ENCODE data around the gene ANKUB1.

The ANKUB1 gene

GRCh38 chr3:149810846-149811245, 18.5 kb upstream of the ANKUB1 start:
- no peak overlapping the region for H3K27ac ChIP-seq (ENCODE audit: low read depth, low read length)
- H3K36me3 ChIP-seq (ENCODE audit: insufficient read depth, low read length) = no peaks in the 10 kb centered on the region
- no peaks in the 10 kb centered on the region for H3K27me3 ChIP-seq (ENCODE audit: insufficient read depth, low read length)
- peaks cover 21% of the 10 kb centered on the region for H3K4me1 ChIP-seq (ENCODE audit: control insufficient read depth, insufficient read depth, low read length, unreplicated experiment)
- peaks cover 22% of the 10 kb centered on the region for H3K79me2 ChIP-seq (ENCODE audit: control insufficient read depth, insufficient read depth, low read length, unreplicated experiment)
- no peak overlapping the region for H3K4me3 ChIP-seq (ENCODE audit: low read depth, low read length)
- no peak overlapping the region for H2AFZ ChIP-seq (ENCODE audit: low read length, unreplicated experiment)

GRCh38 chr3:149809699-149810098, 17.3 kb upstream of the ANKUB1 start:
- Histone ChIP-seq H2AFZ (ENCODE audit: low read length, unreplicated experiment) (no peak overlapping the region), H3K4me1 (ENCODE audit: control insufficient read depth, insufficient read depth, low read length, unreplicated experiment) (peaks cover 12% of the 10 kb centered on the region), H3K79me2 (ENCODE audit: control insufficient read depth, insufficient read depth, low read length, unreplicated experiment) (peaks cover 11% of the 10 kb centered on the region), H3K27me3 (ENCODE audit: insufficient read depth, low read length) (no peaks in the 10 kb centered on the region), H3K36me3 (ENCODE audit: insufficient read depth, low read length) (no peaks in the 10 kb centered on the region), H3K4me3 (ENCODE audit: low read depth, low read length) (no peak overlapping the region), H3K27ac (ENCODE audit: low read depth, low read length) (no peak overlapping the region)

- Histone ChIP-seq H3K4me1 (ENCODE audit: control insufficient read depth, insufficient read depth, low read length, unreplicated experiment) (peaks cover 7% of the 10 kb centered on the region), H3K4me3 (ENCODE audit: low read depth, low read length) (no peak overlapping the region), H3K27me3 (ENCODE audit: insufficient read depth, low read length) (no peaks in the 10 kb centered on the region), H2AFZ (ENCODE audit: low read length, unreplicated experiment) (peak overlapping the region; percentile 2), H3K36me3 (ENCODE audit: insufficient read depth, low read length) (no peaks in the 10 kb centered on the region), H3K27ac (ENCODE audit: low read depth, low read length) (no peak overlapping the region), H3K79me2 (ENCODE audit: control insufficient read depth, insufficient read depth, low read length, unreplicated experiment) (no peaks in the 10 kb centered on the region)
Measured at GRCh38 chr3:149808209-149808829, 16.0 kb upstream of the ANKUB1 start.

GRCh38 chr3:149806171-149806778, 13.9 kb upstream of the ANKUB1 start:
- Histone ChIP-seq H3K4me3 (ENCODE audit: low read depth, low read length) (no peak overlapping the region), H3K27me3 (ENCODE audit: insufficient read depth, low read length) (no peaks in the 10 kb centered on the region), H3K79me2 (ENCODE audit: control insufficient read depth, insufficient read depth, low read length, unreplicated experiment) (no peaks in the 10 kb centered on the region), H2AFZ (ENCODE audit: low read length, unreplicated experiment) (no peak overlapping the region), H3K4me1 (ENCODE audit: control insufficient read depth, insufficient read depth, low read length, unreplicated experiment) (no peaks in the 10 kb centered on the region), H3K27ac (ENCODE audit: low read depth, low read length) (no peak overlapping the region), H3K36me3 (ENCODE audit: insufficient read depth, low read length) (no peaks in the 10 kb centered on the region)

- H2AFZ ChIP-seq (ENCODE audit: low read length, unreplicated experiment) = no peak overlapping the region
- no peak overlapping the region for H3K4me3 ChIP-seq (ENCODE audit: low read depth, low read length)
- H3K4me1 ChIP-seq (ENCODE audit: control insufficient read depth, insufficient read depth, low read length, unreplicated experiment) = no peaks in the 10 kb centered on the region
- H3K27ac ChIP-seq (ENCODE audit: low read depth, low read length) = no peak overlapping the region
- H3K36me3 ChIP-seq (ENCODE audit: insufficient read depth, low read length) = no peaks in the 10 kb centered on the region
- H3K79me2 ChIP-seq (ENCODE audit: control insufficient read depth, insufficient read depth, low read length, unreplicated experiment) = no peaks in the 10 kb centered on the region
- H3K27me3 ChIP-seq (ENCODE audit: insufficient read depth, low read length) = no peaks in the 10 kb centered on the region
Measured at GRCh38 chr3:149801639-149802038, 9.3 kb upstream of the ANKUB1 start.

- H2AFZ ChIP-seq (ENCODE audit: low read length, unreplicated experiment) = no peak overlapping the region
- H3K27me3 ChIP-seq (ENCODE audit: insufficient read depth, low read length) = no peaks in the 10 kb centered on the region
- no peaks in the 10 kb centered on the region for H3K4me1 ChIP-seq (ENCODE audit: control insufficient read depth, insufficient read depth, low read length, unreplicated experiment)
- no peaks in the 10 kb centered on the region for H3K36me3 ChIP-seq (ENCODE audit: insufficient read depth, low read length)
- no peak overlapping the region for H3K27ac ChIP-seq (ENCODE audit: low read depth, low read length)
- no peak overlapping the region for H3K4me3 ChIP-seq (ENCODE audit: low read depth, low read length)
- no peaks in the 10 kb centered on the region for H3K79me2 ChIP-seq (ENCODE audit: control insufficient read depth, insufficient read depth, low read length, unreplicated experiment)
Measured at GRCh38 chr3:149801195-149801594, 8.8 kb upstream of the ANKUB1 start.

- Histone ChIP-seq H3K79me2 (ENCODE audit: control insufficient read depth, insufficient read depth, low read length, unreplicated experiment) (no peaks in the 10 kb centered on the region), H3K4me1 (ENCODE audit: control insufficient read depth, insufficient read depth, low read length, unreplicated experiment) (no peaks in the 10 kb centered on the region), H2AFZ (ENCODE audit: low read length, unreplicated experiment) (no peak overlapping the region), H3K27me3 (ENCODE audit: insufficient read depth, low read length) (no peaks in the 10 kb centered on the region), H3K36me3 (ENCODE audit: insufficient read depth, low read length) (no peaks in the 10 kb centered on the region), H3K4me3 (ENCODE audit: low read depth, low read length) (no peak overlapping the region), H3K27ac (ENCODE audit: low read depth, low read length) (no peak overlapping the region)
Measured at GRCh38 chr3:149800693-149801092, 8.3 kb upstream of the ANKUB1 start.

- H3K27ac ChIP-seq (ENCODE audit: low read depth, low read length) = no peak overlapping the region
- H3K36me3 ChIP-seq (ENCODE audit: insufficient read depth, low read length) = no peaks in the 10 kb centered on the region
- no peak overlapping the region for H2AFZ ChIP-seq (ENCODE audit: low read length, unreplicated experiment)
- H3K4me1 ChIP-seq (ENCODE audit: control insufficient read depth, insufficient read depth, low read length, unreplicated experiment) = no peaks in the 10 kb centered on the region
- H3K27me3 ChIP-seq (ENCODE audit: insufficient read depth, low read length) = no peaks in the 10 kb centered on the region
- H3K79me2 ChIP-seq (ENCODE audit: control insufficient read depth, insufficient read depth, low read length, unreplicated experiment) = no peaks in the 10 kb centered on the region
- no peak overlapping the region for H3K4me3 ChIP-seq (ENCODE audit: low read depth, low read length)
Measured at GRCh38 chr3:149796026-149796425, 3.7 kb upstream of the ANKUB1 start.

GRCh38 chr3:149790698-149791097, 1.7 kb downstream of the ANKUB1 start:
- Histone ChIP-seq H3K27me3 (ENCODE audit: insufficient read depth, low read length) (no peaks in the 10 kb centered on the region), H3K79me2 (ENCODE audit: control insufficient read depth, insufficient read depth, low read length, unreplicated experiment) (no peaks in the 10 kb centered on the region), H2AFZ (ENCODE audit: low read length, unreplicated experiment) (peak overlapping the region; percentile 58), H3K27ac (ENCODE audit: low read depth, low read length) (no peak overlapping the region), H3K4me1 (ENCODE audit: control insufficient read depth, insufficient read depth, low read length, unreplicated experiment) (peaks cover 9% of the 10 kb centered on the region), H3K4me3 (ENCODE audit: low read depth, low read length) (no peak overlapping the region), H3K36me3 (ENCODE audit: insufficient read depth, low read length) (no peaks in the 10 kb centered on the region)

- H3K36me3 ChIP-seq (ENCODE audit: insufficient read depth, low read length) = no peaks in the 10 kb centered on the region
- peak overlapping the region; percentile 58 for H2AFZ ChIP-seq (ENCODE audit: low read length, unreplicated experiment)
- no peak overlapping the region for H3K27ac ChIP-seq (ENCODE audit: low read depth, low read length)
- no peak overlapping the region for H3K4me3 ChIP-seq (ENCODE audit: low read depth, low read length)
- no peaks in the 10 kb centered on the region for H3K27me3 ChIP-seq (ENCODE audit: insufficient read depth, low read length)
- no peaks in the 10 kb centered on the region for H3K79me2 ChIP-seq (ENCODE audit: control insufficient read depth, insufficient read depth, low read length, unreplicated experiment)
- H3K4me1 ChIP-seq (ENCODE audit: control insufficient read depth, insufficient read depth, low read length, unreplicated experiment) = peaks cover 9% of the 10 kb centered on the region
Measured at GRCh38 chr3:149790268-149790667, 2.1 kb downstream of the ANKUB1 start.

- H3K4me3 ChIP-seq (ENCODE audit: low read depth, low read length) = 0 out of 2 replicates have a peak overlapping the region, but pooled peaks have one; percentile 15
- H2AFZ ChIP-seq (ENCODE audit: low read length, unreplicated experiment) = peak overlapping the region; percentile 85
- H3K27me3 ChIP-seq (ENCODE audit: insufficient read depth, low read length) = no peaks in the 10 kb centered on the region
- H3K79me2 ChIP-seq (ENCODE audit: control insufficient read depth, insufficient read depth, low read length, unreplicated experiment) = no peaks in the 10 kb centered on the region
- peak overlapping the region; percentile 37 for H3K27ac ChIP-seq (ENCODE audit: low read depth, low read length)
- H3K4me1 ChIP-seq (ENCODE audit: control insufficient read depth, insufficient read depth, low read length, unreplicated experiment) = peaks cover 16% of the 10 kb centered on the region
- H3K36me3 ChIP-seq (ENCODE audit: insufficient read depth, low read length) = no peaks in the 10 kb centered on the region
Measured at GRCh38 chr3:149784064-149784704, 8.2 kb downstream of the ANKUB1 start.
